SU-DHL-6 (cell line): Measurements from ENCODE around the gene ANKRD18B.
"Not testable (repeated sequence)": the region's sequence is repeated elsewhere in the genome, so short reads cannot be mapped to it uniquely, and the experiment has no call there.

Experiments
- H2AFZ ChIP-seq: fragments of 200-600 bp; sonication (generic); 2 replicates; pipeline ENCODE4 v1.6.1; 2014; ENCODE audit warnings: low read depth, mild to moderate bottlenecking, moderate library complexity, mixed read lengths, antibody characterized with exemption, low read length; ENCODE audit not compliant: severe bottlenecking
- H3F3A ChIP-seq: fragments of 200-600 bp; shearing (Covaris generic); 2 replicates; pipeline ENCODE4 v1.6.0; 2016; ENCODE audit warnings: antibody characterized with exemption, mild to moderate bottlenecking; ENCODE audit not compliant: insufficient read depth
- H3K27ac ChIP-seq: fragments of 200-600 bp; sonication (generic); 2 replicates; pipeline ENCODE4 v1.5.1; 2016; ENCODE audit warnings: low read depth, mild to moderate bottlenecking, low read length, moderate library complexity, mixed read lengths
- H3K27me3 ChIP-seq: fragments of 200-600 bp; sonication (generic), shearing (Covaris generic); 2 replicates; pipeline ENCODE4 v1.6.0; 2014; ENCODE audit warnings: mild to moderate bottlenecking, low read length
- H3K36me3 ChIP-seq: fragments of 200-600 bp; sonication (generic); 2 replicates; pipeline ENCODE4 v1.6.1; 2014; ENCODE audit warnings: mild to moderate bottlenecking, low read length, mixed read lengths
- H3K4me2 ChIP-seq: fragments of 300-600, 200-600 bp; shearing (Covaris generic), sonication (generic); 2 replicates; pipeline ENCODE4 v1.6.0; 2014; ENCODE audit warnings: low read length, low read depth, mild to moderate bottlenecking; ENCODE audit not compliant: poor library complexity, severe bottlenecking
- H3K4me3 ChIP-seq: fragments of 200-600 bp; sonication (generic); 2 replicates; pipeline ENCODE4 v1.5.1; 2014; ENCODE audit warnings: antibody characterized with exemption, low read length, mild to moderate bottlenecking, mixed read lengths; ENCODE audit not compliant: insufficient read depth, poor library complexity, severe bottlenecking
- H3K79me2 ChIP-seq: fragments of 200-600 bp; sonication (generic); 2 replicates; pipeline ENCODE4 v1.6.1; 2014; ENCODE audit warnings: mild to moderate bottlenecking, low read length, moderate library complexity; ENCODE audit not compliant: insufficient read depth
- H3K9ac ChIP-seq: fragments of 200-600 bp; sonication (generic); 2 replicates; pipeline ENCODE4 v1.7.0; 2014; ENCODE audit warnings: mild to moderate bottlenecking, low read length
- H3K9me2 ChIP-seq: fragments of 200-600 bp; sonication (generic); replicated peaks from 2 replicates; pipeline ENCODE4 v1.6.1; 2014; ENCODE audit warnings: low read length; ENCODE audit not compliant: insufficient read depth
- H3K9me3 ChIP-seq: fragments of 200-600 bp; sonication (generic); 2 replicates; pipeline ENCODE4 v1.6.1; 2014; ENCODE audit warnings: low read length, mixed read lengths; ENCODE audit not compliant: insufficient read depth
- H4K20me1 ChIP-seq: fragments of 200-600 bp; sonication (generic); 2 replicates; pipeline ENCODE4 v1.6.1; 2014; ENCODE audit warnings: low read depth, mild to moderate bottlenecking, antibody characterized with exemption, low read length, moderate library complexity, mixed read lengths

ANKRD18B gene

GRCh38 chr9:33549418-33549817, 25.4 kb downstream of the ANKRD18B start:
- not testable (repeated sequence) for H3K27ac ChIP-seq, H3K9ac ChIP-seq, H3K79me2 ChIP-seq, H3K4me2 ChIP-seq, H4K20me1 ChIP-seq, H3K27me3 ChIP-seq, H2AFZ ChIP-seq, H3K36me3 ChIP-seq, H3K4me3 ChIP-seq, H3F3A ChIP-seq, H3K9me3 ChIP-seq, H3K9me2 ChIP-seq

- H3K9me2 ChIP-seq, H2AFZ ChIP-seq, H4K20me1 ChIP-seq, H3K36me3 ChIP-seq, H3K4me3 ChIP-seq, H3K27ac ChIP-seq, H3K79me2 ChIP-seq, H3K27me3 ChIP-seq, H3F3A ChIP-seq, H3K9me3 ChIP-seq, H3K4me2 ChIP-seq, H3K9ac ChIP-seq: not testable (repeated sequence)
These were observed 27.1 kb downstream of the ANKRD18B start for GRCh38 chr9:33551183-33551582.

GRCh38 chr9:33552315-33552725, 28.3 kb downstream of the ANKRD18B start:
- not testable (repeated sequence) for H3K9me3 ChIP-seq, H3K36me3 ChIP-seq, H3K27me3 ChIP-seq, H3K9ac ChIP-seq, H3K4me3 ChIP-seq, H3K4me2 ChIP-seq, H4K20me1 ChIP-seq, H3K27ac ChIP-seq, H3K79me2 ChIP-seq, H2AFZ ChIP-seq, H3K9me2 ChIP-seq, H3F3A ChIP-seq

GRCh38 chr9:33560217-33560616, 36.2 kb downstream of the ANKRD18B start:
- not testable (repeated sequence) for H3K36me3 ChIP-seq, H3K27ac ChIP-seq

GRCh38 chr9:33562196-33562595, 38.1 kb downstream of the ANKRD18B start:
- not testable (repeated sequence) for H3K4me3 ChIP-seq, H3K9me3 ChIP-seq, H3K4me2 ChIP-seq, H3K9ac ChIP-seq, H4K20me1 ChIP-seq, H3K27me3 ChIP-seq, H3K36me3 ChIP-seq, H2AFZ ChIP-seq, H3K79me2 ChIP-seq, H3K27ac ChIP-seq, H3K9me2 ChIP-seq, H3F3A ChIP-seq

More at GRCh38 chr9:33560217-33560616, 36.2 kb downstream of the ANKRD18B start:
- H3F3A ChIP-seq, H3K9me2 ChIP-seq, H3K27me3 ChIP-seq, H3K79me2 ChIP-seq, H3K9me3 ChIP-seq, H3K4me2 ChIP-seq, H3K4me3 ChIP-seq, H2AFZ ChIP-seq, H4K20me1 ChIP-seq, H3K9ac ChIP-seq: not testable (repeated sequence)

- not testable (repeated sequence) for H3K9ac ChIP-seq, H3K36me3 ChIP-seq, H3K9me3 ChIP-seq, H3K9me2 ChIP-seq, H3K27ac ChIP-seq, H2AFZ ChIP-seq, H3K4me3 ChIP-seq, H3K79me2 ChIP-seq, H3K4me2 ChIP-seq, H4K20me1 ChIP-seq, H3K27me3 ChIP-seq, H3F3A ChIP-seq
These were observed 43.7 kb downstream of the ANKRD18B start for GRCh38 chr9:33567776-33568175.

GRCh38 chr9:33577786-33578185, 53.7 kb downstream of the ANKRD18B start:
- H3K9ac ChIP-seq, H3F3A ChIP-seq, H3K27me3 ChIP-seq, H3K36me3 ChIP-seq, H3K9me3 ChIP-seq, H3K79me2 ChIP-seq, H3K4me3 ChIP-seq, H3K4me2 ChIP-seq, H4K20me1 ChIP-seq, H2AFZ ChIP-seq, H3K27ac ChIP-seq, H3K9me2 ChIP-seq: not testable (repeated sequence)

- H3K9me3 ChIP-seq, H4K20me1 ChIP-seq, H2AFZ ChIP-seq, H3K9ac ChIP-seq, H3K4me2 ChIP-seq, H3K9me2 ChIP-seq, H3K79me2 ChIP-seq, H3F3A ChIP-seq, H3K36me3 ChIP-seq, H3K27ac ChIP-seq, H3K4me3 ChIP-seq, H3K27me3 ChIP-seq: not testable (repeated sequence)
These were observed 55.9 kb downstream of the ANKRD18B start for GRCh38 chr9:33579996-33580395.
